HG03039 (cell line): Measurements from ENCODE around the gene NAA11.

Experiments
- ATAC-seq: cut with Tn5 transposase; IDR thresholded peaks from one replicate; pipeline ENCODE4 v1.9.1; 2021; ENCODE audit warnings: mild to moderate bottlenecking, moderate library complexity; ENCODE audit not compliant: unreplicated experiment

Gene NAA11

GRCh38 chr4:79325864-79326328 is at the start of gene NAA11:
NAA11 (minus strand) TSS chr4:79326061; CDS start chr4:79325877, 184 bp downstream.
- ATAC-seq, result no peak

GRCh38 chr4:79370026-79370425 is 44.2 kb upstream of the NAA11 start:
- ATAC-seq, result no peak

GRCh38 chr4:79367096-79367495 is 41.2 kb upstream of the NAA11 start:
- ATAC-seq, result no peak

GRCh38 chr4:79366422-79366821 is 40.6 kb upstream of the NAA11 start:
- no peak for ATAC-seq

- no peak for ATAC-seq
These were observed 38.2 kb upstream of the NAA11 start for GRCh38 chr4:79364061-79364460.

GRCh38 chr4:79362626-79363025 is 36.8 kb upstream of the NAA11 start:
- no peak for ATAC-seq

- ATAC-seq, result no peak
These were observed 34.1 kb upstream of the NAA11 start for GRCh38 chr4:79360006-79360405.

GRCh38 chr4:79358438-79358837 is 32.6 kb upstream of the NAA11 start:
- no peak for ATAC-seq

- no peak for ATAC-seq
These were observed 31.5 kb upstream of the NAA11 start for GRCh38 chr4:79357365-79357764.

GRCh38 chr4:79353075-79353474 is 27.2 kb upstream of the NAA11 start:
- no peak for ATAC-seq

GRCh38 chr4:79348405-79348804 is 22.5 kb upstream of the NAA11 start:
- ATAC-seq, result no peak

GRCh38 chr4:79341893-79342653 is 16.2 kb upstream of the NAA11 start:
- no peak for ATAC-seq

GRCh38 chr4:79340568-79340967 is 14.7 kb upstream of the NAA11 start:
- no peak for ATAC-seq

GRCh38 chr4:79338148-79338547 is 12.3 kb upstream of the NAA11 start:
- ATAC-seq, result peak; percentile 70

GRCh38 chr4:79334783-79335182 is 8.9 kb upstream of the NAA11 start:
- ATAC-seq, result no peak

GRCh38 chr4:79334341-79334740 is 8.5 kb upstream of the NAA11 start:
- ATAC-seq, result no peak

GRCh38 chr4:79331126-79331876 is 5.4 kb upstream of the NAA11 start:
- ATAC-seq, result no peak

- no peak for ATAC-seq
These were observed 4.9 kb upstream of the NAA11 start for GRCh38 chr4:79330720-79331119.

GRCh38 chr4:79325436-79325835 is 425 bp downstream of the NAA11 start:
- ATAC-seq, result no peak

GRCh38 chr4:79319975-79320374 is 5.9 kb downstream of the NAA11 start:
- ATAC-seq, result no peak

GRCh38 chr4:79317711-79318110 is 8.2 kb downstream of the NAA11 start:
- ATAC-seq, result no peak

GRCh38 chr4:79315891-79316290 is 10.0 kb downstream of the NAA11 start:
- ATAC-seq, result no peak
